C4-2B (cell line): ENCODE measurements around the gene PLD1.

Source experiments
- H3K27ac ChIP-seq: fragments of 450-650 bp; 2 replicates; pipeline ENCODE4 v1.5.1; 2017
- CTCF ChIP-seq: fragments of 450-650 bp; conservative IDR thresholded peaks from 2 replicates; pipeline ENCODE4 v1.5.1; 2017; ENCODE audit warnings: mild to moderate bottlenecking
- ZFX ChIP-seq: fragments of 450-650 bp; IDR thresholded peaks from 2 replicates; pipeline ENCODE4 v1.6.1; 2017

The PLD1 gene

GRCh38 chr3:171688593-171688992 is 121.7 kb downstream of the PLD1 start:
- H3K27ac ChIP-seq = no peak overlapping the region
- no peak for TF ChIP-seq CTCF
- no peak for TF ChIP-seq ZFX

- no peak overlapping the region for H3K27ac ChIP-seq
- TF ChIP-seq CTCF (no peak), ZFX (no peak)
These were observed 122.3 kb downstream of the PLD1 start for GRCh38 chr3:171688002-171688401.

- TF ChIP-seq CTCF = no peak
- TF ChIP-seq ZFX = no peak
- H3K27ac ChIP-seq = no peak overlapping the region
These were observed 122.7 kb downstream of the PLD1 start for GRCh38 chr3:171687581-171687980.

GRCh38 chr3:171687064-171687463 is 123.2 kb downstream of the PLD1 start:
- TF ChIP-seq ZFX = no peak
- no peak overlapping the region for H3K27ac ChIP-seq

GRCh38 chr3:171685116-171685895 is 125.0 kb downstream of the PLD1 start:
- TF ChIP-seq CTCF (no peak), ZFX (no peak)
- H3K27ac ChIP-seq = no peak overlapping the region

GRCh38 chr3:171684221-171684620 is 126.1 kb downstream of the PLD1 start:
- no peak overlapping the region for H3K27ac ChIP-seq
- TF ChIP-seq ZFX (no peak), CTCF (no peak)

GRCh38 chr3:171682743-171683142 is 127.5 kb downstream of the PLD1 start:
- H3K27ac ChIP-seq = no peak overlapping the region
- no peak for TF ChIP-seq ZFX
- no peak for TF ChIP-seq CTCF
